Loucy (cell line): ENCODE measurements around the gene NDUFB5.

Source experiments
- EZH2phosphoT487 ChIP-seq: fragments of 200-600 bp; IDR thresholded peaks from 2 replicates; pipeline ENCODE4 v1.6.1; 2018; ENCODE audit warnings: antibody characterized with exemption, mild to moderate bottlenecking, moderate library complexity, borderline replicate concordance
- TF ChIP-seq, protein P1 (sequence below): fragments of 200-600 bp; sonication (generic); conservative IDR thresholded peaks from 2 replicates; pipeline ENCODE4 v1.5.1; 2014; ENCODE audit warnings: mild to moderate bottlenecking, antibody characterized with exemption, low read length

DNA sequence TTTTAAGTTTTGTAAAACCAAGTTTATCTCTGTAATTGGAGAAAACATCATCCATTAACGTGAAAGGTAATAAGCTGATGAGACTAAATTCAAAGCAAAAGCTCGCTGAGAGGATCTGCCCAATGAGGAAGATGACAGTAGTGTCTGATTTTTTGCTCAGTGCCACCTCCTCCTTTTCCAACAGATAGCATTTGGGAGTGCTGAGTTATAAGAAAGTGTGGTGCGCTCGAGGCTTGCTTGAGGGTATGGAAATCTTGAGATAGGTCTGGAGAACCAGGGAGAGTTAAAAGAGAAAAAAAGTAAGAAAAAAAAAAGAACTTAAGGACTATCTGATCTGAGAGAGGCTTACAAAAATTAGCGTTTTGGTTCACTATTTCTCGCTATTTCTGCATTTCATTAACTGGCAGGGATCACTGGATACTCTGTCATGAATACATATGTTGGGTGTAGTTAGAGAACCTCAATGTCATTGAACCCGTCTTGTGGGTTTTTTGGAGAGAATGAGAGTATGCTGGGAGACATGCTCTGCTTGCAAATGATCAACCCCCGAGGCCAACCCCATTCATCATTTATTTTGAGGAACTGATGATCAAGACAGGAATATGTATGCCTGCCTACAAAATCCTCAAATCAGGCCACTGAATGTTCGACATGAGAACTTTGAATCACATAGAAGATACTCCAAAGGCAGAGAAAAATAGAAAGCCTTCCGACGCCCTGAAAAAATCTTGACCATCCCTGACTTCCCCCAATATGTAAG lies 47.3 kb downstream of the NDUFB5 start:
- TF ChIP-seq, protein P1, sequence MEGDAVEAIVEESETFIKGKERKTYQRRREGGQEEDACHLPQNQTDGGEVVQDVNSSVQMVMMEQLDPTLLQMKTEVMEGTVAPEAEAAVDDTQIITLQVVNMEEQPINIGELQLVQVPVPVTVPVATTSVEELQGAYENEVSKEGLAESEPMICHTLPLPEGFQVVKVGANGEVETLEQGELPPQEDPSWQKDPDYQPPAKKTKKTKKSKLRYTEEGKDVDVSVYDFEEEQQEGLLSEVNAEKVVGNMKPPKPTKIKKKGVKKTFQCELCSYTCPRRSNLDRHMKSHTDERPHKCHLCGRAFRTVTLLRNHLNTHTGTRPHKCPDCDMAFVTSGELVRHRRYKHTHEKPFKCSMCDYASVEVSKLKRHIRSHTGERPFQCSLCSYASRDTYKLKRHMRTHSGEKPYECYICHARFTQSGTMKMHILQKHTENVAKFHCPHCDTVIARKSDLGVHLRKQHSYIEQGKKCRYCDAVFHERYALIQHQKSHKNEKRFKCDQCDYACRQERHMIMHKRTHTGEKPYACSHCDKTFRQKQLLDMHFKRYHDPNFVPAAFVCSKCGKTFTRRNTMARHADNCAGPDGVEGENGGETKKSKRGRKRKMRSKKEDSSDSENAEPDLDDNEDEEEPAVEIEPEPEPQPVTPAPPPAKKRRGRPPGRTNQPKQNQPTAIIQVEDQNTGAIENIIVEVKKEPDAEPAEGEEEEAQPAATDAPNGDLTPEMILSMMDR = no peak
- TF ChIP-seq EZH2phosphoT487 = no peak
